A549 (cell line): ENCODE results near the gene KRT7. TPM values are rescaled to one million over a fixed set of nuclear protein-coding genes. Genes with fewer than 3 reads are reported as not detected.
A peak's percentile ranks its signal among the peaks of the same experiment; 100 is the strongest.

Experiments
- ATAC-seq, 2 experiments: fragments of 200-7000 bp in 1 of 2; fragments of >200 bp in 1 of 2; cut with Nextera tagmentation in 1 of 2; cut with Tn5 transposase in 1 of 2; 3 replicates each; pipeline versions ENCODE4 v1.8.0 to v1.9.1; 2018 to 2020; ENCODE audit warnings: mild to moderate bottlenecking in 1 of 2, moderate library complexity in 1 of 2
- CTCF ChIA-PET: fragments of 300-600 bp; sonication (Branson Sonifier 250); formaldehyde crosslinking; extraction: SDS; loops from one replicate; lab custom pipeline; 2021; ENCODE audit warnings: antibody characterized with exemption, inconsistent platforms; lab: Yijun Ruan, JAX
- POLR2A ChIA-PET: fragments of 350-600 bp; formaldehyde crosslinking; extraction: SDS; loops from one replicate; lab custom pipeline; 2021; ENCODE audit warnings: antibody characterized with exemption, inconsistent platforms; lab: Yijun Ruan, JAX
- DNase-seq, 2 experiments: peaks; one replicate each; pipeline versions ENCODE4 v3.0.0 to v3.0.0-alpha.2; 2011 to 2016; ENCODE audit warnings: low read depth in 1 of 2, low spot score in 1 of 2
- FAIRE-seq: peaks from 2 replicates; lab custom pipeline; 2011; peaks lifted over from hg19 to GRCh38; lab: Jason Lieb, UNC
- H3K27ac ChIP-seq, 2 experiments: fragments of >200 bp; sonication (Bioruptor Twin); formaldehyde crosslinking; 3 replicates each; pipeline ENCODE4 v1.5.1; 2016 to 2017
- H3K4me1 ChIP-seq: fragments of >200 bp; sonication (Bioruptor Twin); formaldehyde crosslinking; 3 replicates; pipeline ENCODE4 v1.6.1; 2016
- H3K4me2 ChIP-seq: fragments of >200 bp; sonication (Bioruptor Twin); formaldehyde crosslinking; 3 replicates; pipeline ENCODE4 v1.6.1; 2016
- H3K4me3 ChIP-seq: fragments of >200 bp; sonication (Bioruptor Twin); formaldehyde crosslinking; 3 replicates; pipeline ENCODE4 v1.5.1; 2016
- H3K9me3 ChIP-seq: fragments of >200 bp; sonication (Bioruptor Twin); formaldehyde crosslinking; 3 replicates; pipeline ENCODE4 v1.6.1; 2016
- BCL3 ChIP-seq: fragments of >200 bp; sonication (Bioruptor Twin); formaldehyde crosslinking; IDR thresholded peaks from 3 replicates; pipeline ENCODE4 v1.6.1; 2016
- BHLHE40 ChIP-seq: IDR thresholded peaks from 2 replicates; pipeline ENCODE4 v1.6.1; 2012; ENCODE audit warnings: low read depth, low read length, inconsistent platforms
- CBX8 ChIP-seq: fragments of 200-600 bp; sonication (generic); IDR thresholded peaks from 2 replicates; pipeline ENCODE4 v1.6.1; 2016
- CHD4 ChIP-seq: fragments of 200-600 bp; sonication (generic); IDR thresholded peaks from 2 replicates; pipeline ENCODE4 v1.6.1; 2016; ENCODE audit warnings: antibody characterized with exemption, mild to moderate bottlenecking, borderline replicate concordance
- CTCF ChIP-seq: fragments of >200 bp; sonication (Bioruptor Twin); formaldehyde crosslinking; IDR thresholded peaks from 3 replicates; pipeline ENCODE4 v1.5.1; 2016
- EHF ChIP-seq: fragments of 250-450 bp; sonication (Bioruptor Pico); IDR thresholded peaks from 2 replicates; pipeline ENCODE4 v1.5.0; 2020; ENCODE audit warnings: mild to moderate bottlenecking
- EP300 ChIP-seq, 2 experiments: fragments of >200 bp; sonication (Bioruptor Twin); formaldehyde crosslinking; IDR thresholded peaks; 2 replicates in 1 of 2; 3 replicates in 1 of 2; pipeline ENCODE4 v1.6.1; 2016 to 2017
- ESRRA ChIP-seq: fragments of 150-350 bp; IDR thresholded peaks from 2 replicates; pipeline ENCODE4 v1.6.1; 2014; ENCODE audit warnings: mild to moderate bottlenecking, low read length, borderline replicate concordance
- FOSL2 ChIP-seq, 2 experiments: fragments of 450-650 bp in 1 of 2; fragments of >200 bp in 1 of 2; sonication (Bioruptor Twin) in 1 of 2; formaldehyde crosslinking; IDR thresholded peaks; 2 replicates each; pipeline versions ENCODE4 v1.5.0 to v1.6.1; 2016 to 2020; ENCODE audit warnings: mild to moderate bottlenecking in 1 of 2, moderate library complexity in 1 of 2
- HDAC2 ChIP-seq: fragments of 200-600 bp; sonication (generic); IDR thresholded peaks from 2 replicates; pipeline ENCODE4 v1.6.1; 2016
- HES2 ChIP-seq: fragments of >200 bp; sonication (Bioruptor Twin); formaldehyde crosslinking; IDR thresholded peaks from 2 replicates; pipeline ENCODE4 v1.6.1; 2016
- HEYL ChIP-seq: fragments of 250-450 bp; sonication (Bioruptor Pico); IDR thresholded peaks from 2 replicates; pipeline ENCODE4 v1.8.0; 2021; ENCODE audit warnings: mild to moderate bottlenecking, moderate library complexity
- HOXB13 ChIP-seq: fragments of 250-450 bp; sonication (Bioruptor Pico); IDR thresholded peaks from 2 replicates; pipeline ENCODE4 v1.5.0; 2020; ENCODE audit warnings: low read depth, mild to moderate bottlenecking, moderate library complexity
- JUN ChIP-seq, 2 experiments: fragments of >200 bp; sonication (Bioruptor Twin); formaldehyde crosslinking; IDR thresholded peaks; 2 replicates in 1 of 2; 3 replicates in 1 of 2; pipeline ENCODE4 v1.6.1; 2016 to 2017
- KDM1A ChIP-seq: fragments of 200-600 bp; sonication (generic); IDR thresholded peaks from 2 replicates; pipeline ENCODE4 v1.6.1; 2016; ENCODE audit warnings: low read depth, mild to moderate bottlenecking
- MAFK ChIP-seq: fragments of 450-650 bp; IDR thresholded peaks from 2 replicates; pipeline ENCODE4 v1.6.1; 2014; ENCODE audit not compliant: partially characterized antibody
- MAZ ChIP-seq: fragments of 150-350 bp; IDR thresholded peaks from 2 replicates; pipeline ENCODE4 v1.6.1; 2014; ENCODE audit warnings: antibody characterized with exemption, low read depth, low read length, borderline replicate concordance
- MYC ChIP-seq: IDR thresholded peaks from 2 replicates; pipeline ENCODE4 v1.6.1; 2012; ENCODE audit warnings: mild to moderate bottlenecking, inconsistent platforms, low read length, improper control_type of control experiment, borderline replicate concordance
- NPAS2 ChIP-seq: fragments of 250-450 bp; sonication (Bioruptor Pico); IDR thresholded peaks from 2 replicates; pipeline ENCODE4 v1.8.0; 2022; ENCODE audit warnings: mild to moderate bottlenecking, moderate library complexity, borderline replicate concordance
- RAD21 ChIP-seq, 2 experiments: fragments of >200 bp in 1 of 2; sonication (Bioruptor Twin) in 1 of 2; formaldehyde crosslinking in 1 of 2; IDR thresholded peaks in 1 of 2; conservative IDR thresholded peaks in 1 of 2; 2 replicates in 1 of 2; 3 replicates in 1 of 2; pipeline ENCODE4 v1.6.1; 2012 to 2018; ENCODE audit warnings: inconsistent platforms in 1 of 2
- RCOR1 ChIP-seq: fragments of 150-350 bp; IDR thresholded peaks from 2 replicates; pipeline ENCODE4 v1.6.1; 2014; ENCODE audit warnings: antibody characterized with exemption, low read length, low read depth
- SMC3 ChIP-seq: fragments of >200 bp; sonication (Bioruptor Twin); formaldehyde crosslinking; IDR thresholded peaks from 3 replicates; pipeline ENCODE4 v1.6.1; 2018; ENCODE audit warnings: inconsistent platforms
- TP53 ChIP-seq: fragments of 250-450 bp; sonication (Bioruptor Pico); IDR thresholded peaks from 2 replicates; pipeline ENCODE4 v1.5.0; 2021; ENCODE audit warnings: mild to moderate bottlenecking, moderate library complexity
- ZC3H11A ChIP-seq: fragments of 450-650 bp; IDR thresholded peaks from 2 replicates; pipeline ENCODE4 v1.6.1; 2014; ENCODE audit warnings: antibody characterized with exemption, mild to moderate bottlenecking
- ZSCAN20 ChIP-seq: fragments of 250-450 bp; sonication (Bioruptor Pico); IDR thresholded peaks from 2 replicates; pipeline ENCODE4 v1.8.0; 2022; ENCODE audit warnings: mild to moderate bottlenecking, moderate library complexity
- WGBS: methylation state at CpG from one replicate; pipeline ENCODE4 v1.1.6; 2017; ENCODE audit errors: missing lambda C conversion rate; 5-methylcytosine and 5-hydroxymethylcytosine counted together
- polyA plus RNA-seq, 4 experiments: library from polyadenylated mRNA; depleted of rRNA in 3 of 4; stranded (reverse); fragments of >200 nt; fragmentation: RNase III in 1 of 4; extraction: RNeasy Plus Mini Kit Qiagen cat#74134 plus additional on column Dnase treatment in 1 of 4; gene quantifications; 2 replicates in 3 of 4; 3 replicates in 1 of 4; pipeline ENCODE4 v1.2.3, GENCODE V29; 2011 to 2017
- TF ChIP-seq, protein P1 (sequence below): IDR thresholded peaks from 2 replicates; pipeline ENCODE4 v1.6.1; 2012
- TF ChIP-seq, protein P2 (sequence below): IDR thresholded peaks from 2 replicates; pipeline ENCODE4 v1.6.1; 2012; ENCODE audit warnings: low read depth, borderline replicate concordance
- TF ChIP-seq, protein P3 (sequence below): IDR thresholded peaks from 2 replicates; pipeline ENCODE4 v1.6.1; 2012
- TF ChIP-seq, protein P4 (sequence below): fragments of 450-650 bp; IDR thresholded peaks from 2 replicates; pipeline ENCODE4 v1.6.1; 2014; ENCODE audit warnings: antibody characterized with exemption

Gene KRT7
- polyA plus RNA-seq, 2 of the 4 experiments (the other 2 are of a cell fraction): 2,623 to 3,055 TPM

- FAIRE-seq (peak; percentile 51), DNase-seq (no peak), ATAC-seq (no peak)
- no peaks in the 10 kb centered on the region for H3K9me3 ChIP-seq
- 84% methylated on average over 4 of the region's 4 CpGs for WGBS
- peak overlapping the region; percentile 82 to 90 for H3K27ac ChIP-seq
- H3K4me1 ChIP-seq: peaks cover 70% of the 10 kb centered on the region
- ChIA-PET CTCF (interaction anchor here (0.5 to 9.7 kb wide), 32 partner anchors 11 to 1054 kb away, joined by 3 to 182 read pairs (median 4); partner anchors contain the start of genes KRT7, KRT80, KRT83 and KRT86), POLR2A (interaction anchor here (0.9 to 1.7 kb wide), 10 partner anchors 9 to 59 kb away, joined by 3 to 10 read pairs (median 4); partner anchors contain the start of genes KRT7 and KRT80)
- H3K4me3 ChIP-seq: no peak overlapping the region
- TF ChIP-seq, protein P1, sequence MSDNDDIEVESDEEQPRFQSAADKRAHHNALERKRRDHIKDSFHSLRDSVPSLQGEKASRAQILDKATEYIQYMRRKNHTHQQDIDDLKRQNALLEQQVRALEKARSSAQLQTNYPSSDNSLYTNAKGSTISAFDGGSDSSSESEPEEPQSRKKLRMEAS: no peak
- no peak for TF ChIP-seq JUN (IDR thresholded peaks at IDR 0.05)
- H3K4me2 ChIP-seq: peak overlapping the region; percentile 71
Measured at GRCh38 chr12:52221070-52221781, 11.8 kb upstream of the KRT7 start.

DNA sequence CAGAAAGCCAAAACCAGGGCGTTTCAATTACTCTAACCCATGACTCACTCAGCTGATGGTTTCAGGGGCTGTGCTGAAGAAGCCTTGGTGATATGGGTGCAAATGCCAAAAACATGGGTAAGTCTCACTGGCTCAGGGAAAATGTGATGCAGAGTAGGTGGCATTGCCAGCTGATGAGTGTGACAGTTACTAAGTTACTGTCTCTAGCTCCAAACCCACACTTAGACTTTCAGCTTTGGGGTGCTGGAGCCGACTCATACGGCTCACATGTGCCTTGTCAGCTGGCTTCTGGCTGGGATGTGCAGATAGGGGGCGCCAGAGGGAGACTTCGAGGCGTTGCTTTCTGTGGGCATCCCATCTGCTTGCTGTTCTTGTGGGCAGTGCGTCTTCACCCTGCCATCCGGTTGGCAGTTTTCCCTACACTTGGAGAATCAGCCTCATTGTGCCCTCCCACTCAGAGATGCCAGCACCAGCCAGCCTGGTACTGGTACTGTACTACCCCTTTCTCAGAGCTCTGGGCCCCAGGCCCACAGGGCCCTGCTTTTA is 11.1 kb upstream of the KRT7 start:
- DNase-seq (peak in 1 of 2 experiments; percentile 90), ATAC-seq (peak; percentile 91 to 97), FAIRE-seq (peak; percentile 43)
- Histone ChIP-seq H3K4me1 (peaks cover 62% of the 10 kb centered on the region), H3K4me2 (peak overlapping the region; percentile 71), H3K27ac (peak overlapping the region; percentile 82 to 90), H3K9me3 (no peaks in the 10 kb centered on the region), H3K4me3 (no peak overlapping the region)
- POLR2A ChIA-PET: interaction anchor here (0.8 to 1.7 kb wide), 12 partner anchors 8 to 727 kb away, joined by 3 to 10 read pairs (median 4); partner anchors contain the start of genes KRT18, KRT7 and KRT80
- CTCF ChIA-PET: interaction anchor here (0.5 to 9.7 kb wide), 32 partner anchors 12 to 1053 kb away, joined by 3 to 182 read pairs (median 4); partner anchors contain the start of genes KRT7, KRT80, KRT83 and KRT86
- 3% methylated on average over 8 of the region's 8 CpGs for WGBS
- TF ChIP-seq KDM1A (no peak), ZC3H11A (no peak), ZSCAN20 (CRISPR knock-in tag) (no peak), BHLHE40 (peak; percentile 93), RCOR1 (0 out of 2 replicates have a peak, but pooled peaks have one; percentile 4), EHF (no peak), HDAC2 (no peak), HES2 (no peak), ESRRA (no peak), CBX8 (no peak), CHD4 (no peak), MAFK (peak; percentile 11), TP53 (no peak), HOXB13 (peak; percentile 39; the same call in 1 of the 2 replicates), CTCF (peak; percentile 82), FOSL2 (IDR thresholded peaks at IDR 0.05) (peak; percentile 26; the same call in 1 of the 2 replicates), FOSL2 (CRISPR knock-in tag; IDR thresholded peaks at IDR 0.05) (peak; percentile 56; the same call in 1 of the 2 replicates), BCL3 (no peak), NPAS2 (CRISPR knock-in tag) (peak; percentile 54; the same call in 1 of the 2 replicates), RAD21 (conservative IDR thresholded peaks at IDR 0.05 in 1 of 2, IDR thresholded peaks at IDR 0.05 in 1 of 2) (peak; percentile 64 to 67), MYC (peak; percentile 87), MAZ (no peak), EP300 (IDR thresholded peaks at IDR 0.05) (no peak), SMC3 (peak; percentile 58), HEYL (no peak)
- TF ChIP-seq, protein P2, sequence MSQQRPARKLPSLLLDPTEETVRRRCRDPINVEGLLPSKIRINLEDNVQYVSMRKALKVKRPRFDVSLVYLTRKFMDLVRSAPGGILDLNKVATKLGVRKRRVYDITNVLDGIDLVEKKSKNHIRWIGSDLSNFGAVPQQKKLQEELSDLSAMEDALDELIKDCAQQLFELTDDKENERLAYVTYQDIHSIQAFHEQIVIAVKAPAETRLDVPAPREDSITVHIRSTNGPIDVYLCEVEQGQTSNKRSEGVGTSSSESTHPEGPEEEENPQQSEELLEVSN: peak; percentile 73
- TF ChIP-seq, protein P1: peak; percentile 99
- TF ChIP-seq, protein P3, sequence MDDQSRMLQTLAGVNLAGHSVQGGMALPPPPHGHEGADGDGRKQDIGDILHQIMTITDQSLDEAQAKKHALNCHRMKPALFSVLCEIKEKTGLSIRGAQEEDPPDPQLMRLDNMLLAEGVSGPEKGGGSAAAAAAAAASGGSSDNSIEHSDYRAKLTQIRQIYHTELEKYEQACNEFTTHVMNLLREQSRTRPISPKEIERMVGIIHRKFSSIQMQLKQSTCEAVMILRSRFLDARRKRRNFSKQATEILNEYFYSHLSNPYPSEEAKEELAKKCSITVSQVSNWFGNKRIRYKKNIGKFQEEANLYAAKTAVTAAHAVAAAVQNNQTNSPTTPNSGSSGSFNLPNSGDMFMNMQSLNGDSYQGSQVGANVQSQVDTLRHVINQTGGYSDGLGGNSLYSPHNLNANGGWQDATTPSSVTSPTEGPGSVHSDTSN: peak; percentile 80
- TF ChIP-seq, protein P4, sequence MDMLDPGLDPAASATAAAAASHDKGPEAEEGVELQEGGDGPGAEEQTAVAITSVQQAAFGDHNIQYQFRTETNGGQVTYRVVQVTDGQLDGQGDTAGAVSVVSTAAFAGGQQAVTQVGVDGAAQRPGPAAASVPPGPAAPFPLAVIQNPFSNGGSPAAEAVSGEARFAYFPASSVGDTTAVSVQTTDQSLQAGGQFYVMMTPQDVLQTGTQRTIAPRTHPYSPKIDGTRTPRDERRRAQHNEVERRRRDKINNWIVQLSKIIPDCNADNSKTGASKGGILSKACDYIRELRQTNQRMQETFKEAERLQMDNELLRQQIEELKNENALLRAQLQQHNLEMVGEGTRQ: peak; percentile 76
